WTC11 (cell line): ENCODE results near the gene ATP11A. TPM values are rescaled to one million over a fixed set of nuclear protein-coding genes. Genes with fewer than 3 reads are reported as not detected.

ENCODE experiments used
- ATAC-seq: fragments of 200-7000 bp; cut with Tn5 transposase; 2 replicates; pipeline ENCODE4 v1.10.0; 2021; ENCODE audit warnings: mild to moderate bottlenecking, moderate library complexity
- CTCF ChIA-PET: fragments of 300-600 bp; sonication (Branson Sonifier 250); formaldehyde crosslinking; loops from one replicate; lab custom pipeline; 2021; ENCODE audit warnings: antibody characterized with exemption; lab: Charles Lee
- POLR2A ChIA-PET: fragments of 350-600 bp; sonication (Branson Sonifier 250); formaldehyde crosslinking; loops from one replicate; lab custom pipeline; 2021; ENCODE audit warnings: antibody characterized with exemption; lab: Charles Lee
- DNase-seq: peaks from one replicate; pipeline ENCODE4 v3.0.0; 2021; ENCODE audit warnings: low spot score
- H3K27ac Mint-ChIP-seq: 2 replicates; pipeline ENCODE4 v1.8.0; 2021; ENCODE audit warnings: mixed read lengths
- H3K27me3 Mint-ChIP-seq: 2 replicates; pipeline ENCODE4 v1.8.0; 2021; ENCODE audit warnings: low read depth, mild to moderate bottlenecking, moderate library complexity, mixed read lengths
- H3K36me3 Mint-ChIP-seq: 2 replicates; pipeline ENCODE4 v1.8.0; 2021; ENCODE audit warnings: mixed read lengths
- H3K4me1 Mint-ChIP-seq: 2 replicates; pipeline ENCODE4 v1.8.0; 2022; ENCODE audit warnings: mixed read lengths
- H3K4me3 Mint-ChIP-seq: 2 replicates; pipeline ENCODE4 v1.8.0; 2021; ENCODE audit warnings: mild to moderate bottlenecking, moderate library complexity, mixed read lengths
- H3K9me3 Mint-ChIP-seq: 2 replicates; pipeline ENCODE4 v1.8.0; 2021; ENCODE audit warnings: mixed read lengths
- E2F5 ChIP-seq: sonication (generic); formaldehyde crosslinking; IDR thresholded peaks from 2 replicates; pipeline ENCODE4 v1.8.1; 2022; ENCODE audit warnings: mild to moderate bottlenecking, moderate library complexity, missing genetic modification reagents
- ETV6 ChIP-seq: sonication (generic); formaldehyde crosslinking; IDR thresholded peaks from 2 replicates; pipeline ENCODE4 v1.8.1; 2022; ENCODE audit warnings: mild to moderate bottlenecking, missing genetic modification reagents
- FOXJ3 ChIP-seq: sonication (generic); formaldehyde crosslinking; IDR thresholded peaks from 2 replicates; pipeline ENCODE4 v1.9.0; 2021; ENCODE audit warnings: missing genetic modification reagents, mild to moderate bottlenecking, borderline replicate concordance
- HMGXB4 ChIP-seq: sonication (generic); formaldehyde crosslinking; IDR thresholded peaks from 2 replicates; pipeline ENCODE4 v1.8.1; 2023; ENCODE audit warnings: mild to moderate bottlenecking, moderate library complexity, missing genetic modification reagents
- IRF1 ChIP-seq: sonication (generic); formaldehyde crosslinking; IDR thresholded peaks from 2 replicates; pipeline ENCODE4 v1.8.0; 2023; ENCODE audit warnings: missing genetic modification reagents
- KAT7 ChIP-seq: sonication (generic); formaldehyde crosslinking; IDR thresholded peaks from 2 replicates; pipeline ENCODE4 v1.8.1; 2023; ENCODE audit warnings: missing genetic modification reagents, mild to moderate bottlenecking, borderline replicate concordance
- NFYB ChIP-seq: sonication (generic); formaldehyde crosslinking; conservative IDR thresholded peaks from 2 replicates; pipeline ENCODE4 v1.8.0; 2022; ENCODE audit warnings: low read depth, missing genetic modification reagents
- NR1H2 ChIP-seq: sonication (generic); formaldehyde crosslinking; IDR thresholded peaks from 2 replicates; pipeline ENCODE4 v1.9.0; 2021; ENCODE audit warnings: mild to moderate bottlenecking, moderate library complexity, missing genetic modification reagents
- NR3C1 ChIP-seq: sonication (generic); formaldehyde crosslinking; conservative IDR thresholded peaks from 2 replicates; pipeline ENCODE4 v1.8.1; 2023; ENCODE audit warnings: low read depth, mild to moderate bottlenecking, missing genetic modification reagents
- RELA ChIP-seq: sonication (generic); formaldehyde crosslinking; IDR thresholded peaks from 2 replicates; pipeline ENCODE4 v1.8.1; 2022; ENCODE audit warnings: missing genetic modification reagents, mild to moderate bottlenecking, borderline replicate concordance
- TCF7 ChIP-seq: sonication (generic); formaldehyde crosslinking; IDR thresholded peaks from 2 replicates; pipeline ENCODE4 v1.8.0; 2022; ENCODE audit warnings: mild to moderate bottlenecking, low read depth, missing genetic modification reagents, moderate library complexity
- total RNA-seq: library from RNA; stranded (reverse); gene quantifications from 3 replicates; pipeline ENCODE4 v1.2.3, GENCODE V29; 2021
- TF ChIP-seq, protein P1 (sequence below): fragments of 250-450 bp; sonication (Bioruptor Pico); conservative IDR thresholded peaks from 2 replicates; pipeline ENCODE4 v1.9.0; 2021; ENCODE audit warnings: mild to moderate bottlenecking
- TF ChIP-seq, protein P2 (sequence below): sonication (generic); formaldehyde crosslinking; IDR thresholded peaks from 2 replicates; pipeline ENCODE4 v1.8.1; 2023; ENCODE audit warnings: mild to moderate bottlenecking, missing genetic modification reagents, moderate library complexity
- TF ChIP-seq, protein P3 (sequence below): sonication (generic); formaldehyde crosslinking; IDR thresholded peaks from 2 replicates; pipeline ENCODE4 v1.8.1; 2023; ENCODE audit warnings: mild to moderate bottlenecking, missing genetic modification reagents, borderline replicate concordance

The ATP11A gene
- total RNA-seq, 1 experiment from 2014 or later, result 100 TPM

GRCh38 chr13:112753833-112754232 lies 64.0 kb downstream of the ATP11A start:
- POLR2A ChIA-PET, result no interaction called here
- DNase-seq (no peak), ATAC-seq (no peak)
- CTCF ChIA-PET, result interaction anchor here (1.6 kb wide), 1 partner anchor 9 kb away, joined by 3 read pairs; no protein-coding TSS in a partner anchor
- no peaks in the 10 kb centered on the region for H3K9me3 Mint-ChIP-seq
- H3K4me3 Mint-ChIP-seq, result no peak overlapping the region
- H3K27ac Mint-ChIP-seq, result no peak overlapping the region
- H3K27me3 Mint-ChIP-seq, result no peaks in the 10 kb centered on the region
- H3K4me1 Mint-ChIP-seq, result peaks cover 40% of the 10 kb centered on the region
- TF ChIP-seq RELA (CRISPR knock-in tag) (no peak), FOXJ3 (CRISPR knock-in tag) (no peak), E2F5 (CRISPR knock-in tag) (no peak), NR1H2 (CRISPR knock-in tag) (no peak), ETV6 (CRISPR knock-in tag) (no peak), HMGXB4 (CRISPR knock-in tag) (no peak), TCF7 (CRISPR knock-in tag) (no peak), IRF1 (CRISPR knock-in tag) (no peak), NR3C1 (CRISPR knock-in tag) (no peak), NFYB (CRISPR knock-in tag) (no peak), KAT7 (CRISPR knock-in tag) (no peak)
- TF ChIP-seq, protein P1, sequence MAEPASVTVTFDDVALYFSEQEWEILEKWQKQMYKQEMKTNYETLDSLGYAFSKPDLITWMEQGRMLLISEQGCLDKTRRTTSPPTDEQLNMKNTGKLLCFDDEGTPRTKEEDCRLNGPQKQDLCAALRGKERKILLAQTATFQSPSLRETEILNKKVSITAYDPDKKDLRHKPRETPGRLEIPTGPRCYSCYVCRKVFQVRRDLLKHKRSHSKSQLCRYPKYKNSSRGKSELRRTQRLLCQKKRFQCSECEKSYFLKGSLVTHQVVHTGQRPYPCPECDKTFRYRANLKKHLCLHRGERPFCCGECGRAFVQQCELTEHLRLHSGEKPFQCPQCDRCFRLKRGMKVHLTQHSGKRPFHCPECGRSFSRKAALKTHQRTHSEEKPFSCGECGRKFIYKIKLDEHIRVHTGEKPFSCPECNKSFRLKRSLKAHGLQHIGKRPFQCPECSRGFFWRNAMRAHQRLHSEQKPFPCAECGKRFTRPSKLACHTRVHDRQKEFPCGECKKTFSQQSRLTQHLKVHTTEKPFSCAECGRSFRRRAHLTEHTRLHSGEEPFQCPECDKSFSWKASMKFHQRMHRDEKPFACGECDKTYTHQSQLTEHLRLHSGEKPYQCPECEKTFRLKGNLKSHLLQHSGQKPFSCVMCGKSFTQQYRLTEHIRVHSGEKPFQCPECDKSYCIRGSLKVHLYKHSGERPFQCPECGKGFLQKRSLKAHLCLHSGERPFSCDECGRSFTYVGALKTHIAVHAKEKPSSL (CRISPR knock-in tag), result no peak
- TF ChIP-seq, protein P2, sequence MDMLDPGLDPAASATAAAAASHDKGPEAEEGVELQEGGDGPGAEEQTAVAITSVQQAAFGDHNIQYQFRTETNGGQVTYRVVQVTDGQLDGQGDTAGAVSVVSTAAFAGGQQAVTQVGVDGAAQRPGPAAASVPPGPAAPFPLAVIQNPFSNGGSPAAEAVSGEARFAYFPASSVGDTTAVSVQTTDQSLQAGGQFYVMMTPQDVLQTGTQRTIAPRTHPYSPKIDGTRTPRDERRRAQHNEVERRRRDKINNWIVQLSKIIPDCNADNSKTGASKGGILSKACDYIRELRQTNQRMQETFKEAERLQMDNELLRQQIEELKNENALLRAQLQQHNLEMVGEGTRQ (CRISPR knock-in tag), result no peak
- TF ChIP-seq, protein P3, sequence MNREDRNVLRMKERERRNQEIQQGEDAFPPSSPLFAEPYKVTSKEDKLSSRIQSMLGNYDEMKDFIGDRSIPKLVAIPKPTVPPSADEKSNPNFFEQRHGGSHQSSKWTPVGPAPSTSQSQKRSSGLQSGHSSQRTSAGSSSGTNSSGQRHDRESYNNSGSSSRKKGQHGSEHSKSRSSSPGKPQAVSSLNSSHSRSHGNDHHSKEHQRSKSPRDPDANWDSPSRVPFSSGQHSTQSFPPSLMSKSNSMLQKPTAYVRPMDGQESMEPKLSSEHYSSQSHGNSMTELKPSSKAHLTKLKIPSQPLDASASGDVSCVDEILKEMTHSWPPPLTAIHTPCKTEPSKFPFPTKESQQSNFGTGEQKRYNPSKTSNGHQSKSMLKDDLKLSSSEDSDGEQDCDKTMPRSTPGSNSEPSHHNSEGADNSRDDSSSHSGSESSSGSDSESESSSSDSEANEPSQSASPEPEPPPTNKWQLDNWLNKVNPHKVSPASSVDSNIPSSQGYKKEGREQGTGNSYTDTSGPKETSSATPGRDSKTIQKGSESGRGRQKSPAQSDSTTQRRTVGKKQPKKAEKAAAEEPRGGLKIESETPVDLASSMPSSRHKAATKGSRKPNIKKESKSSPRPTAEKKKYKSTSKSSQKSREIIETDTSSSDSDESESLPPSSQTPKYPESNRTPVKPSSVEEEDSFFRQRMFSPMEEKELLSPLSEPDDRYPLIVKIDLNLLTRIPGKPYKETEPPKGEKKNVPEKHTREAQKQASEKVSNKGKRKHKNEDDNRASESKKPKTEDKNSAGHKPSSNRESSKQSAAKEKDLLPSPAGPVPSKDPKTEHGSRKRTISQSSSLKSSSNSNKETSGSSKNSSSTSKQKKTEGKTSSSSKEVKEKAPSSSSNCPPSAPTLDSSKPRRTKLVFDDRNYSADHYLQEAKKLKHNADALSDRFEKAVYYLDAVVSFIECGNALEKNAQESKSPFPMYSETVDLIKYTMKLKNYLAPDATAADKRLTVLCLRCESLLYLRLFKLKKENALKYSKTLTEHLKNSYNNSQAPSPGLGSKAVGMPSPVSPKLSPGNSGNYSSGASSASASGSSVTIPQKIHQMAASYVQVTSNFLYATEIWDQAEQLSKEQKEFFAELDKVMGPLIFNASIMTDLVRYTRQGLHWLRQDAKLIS (CRISPR knock-in tag), result no peak
- H3K36me3 Mint-ChIP-seq, result no peaks in the 10 kb centered on the region
